Measurements from ENCODE around the gene GPX1.
A peak's percentile ranks its signal among the peaks of the same experiment; 100 is the strongest.
"Not testable (repeated sequence)": the region's sequence is repeated elsewhere in the genome, so short reads cannot be mapped to it uniquely, and the experiment has no call there.

GPX1 gene

GRCh38 chr3:49339941-49340800, 18.0 kb downstream of the GPX1 start, which contains the start of gene USP4:
Gene USP4 (minus strand): TSS chr3:49340053. CDS start chr3:49340024, 29 bp downstream.
- peak within 1 kb of the TSS; percentile 66 for H3K4me3 ChIP-seq (ENCODE audit: extremely low read depth, insufficient read depth, low read length, poor library complexity, severe bottlenecking)
- peaks cover 20% of the 10 kb centered on the region for H3K36me3 ChIP-seq (ENCODE audit: control insufficient read depth, insufficient read depth, low read length)
- peaks cover 10% of the 10 kb centered on the region for H3K4me1 ChIP-seq (ENCODE audit: control insufficient read depth, insufficient read depth, low read length, poor library complexity, severe bottlenecking)
- 2 to 3% methylated on average over 50 to 63 of the region's 70 CpGs for WGBS, 2 experiments (ENCODE audit: insufficient coverage in 2 of 2)
- H3K27ac ChIP-seq (ENCODE audit: low read depth, low read length, severe bottlenecking) = peak within 1 kb of the TSS; percentile 78
- H3K9me3 ChIP-seq (ENCODE audit: control insufficient read depth, low read length) = no peaks in the 10 kb centered on the region

GRCh38 chr3:49339581-49339940, 18.6 kb downstream of the GPX1 start:
- H3K36me3 ChIP-seq (ENCODE audit: control insufficient read depth, insufficient read depth, low read length) = peaks cover 26% of the 10 kb centered on the region
- peak overlapping the region; percentile 78 for H3K27ac ChIP-seq (ENCODE audit: low read depth, low read length, severe bottlenecking)
- H3K9me3 ChIP-seq (ENCODE audit: control insufficient read depth, low read length) = no peaks in the 10 kb centered on the region
- H3K4me3 ChIP-seq (ENCODE audit: extremely low read depth, insufficient read depth, low read length, poor library complexity, severe bottlenecking) = peak overlapping the region; percentile 66
- peaks cover 7% of the 10 kb centered on the region for H3K4me1 ChIP-seq (ENCODE audit: control insufficient read depth, insufficient read depth, low read length, poor library complexity, severe bottlenecking)
- 8 to 9% methylated on average over 10 to 12 of the region's 17 CpGs for WGBS, 2 experiments (ENCODE audit: insufficient coverage in 2 of 2)

DNA sequence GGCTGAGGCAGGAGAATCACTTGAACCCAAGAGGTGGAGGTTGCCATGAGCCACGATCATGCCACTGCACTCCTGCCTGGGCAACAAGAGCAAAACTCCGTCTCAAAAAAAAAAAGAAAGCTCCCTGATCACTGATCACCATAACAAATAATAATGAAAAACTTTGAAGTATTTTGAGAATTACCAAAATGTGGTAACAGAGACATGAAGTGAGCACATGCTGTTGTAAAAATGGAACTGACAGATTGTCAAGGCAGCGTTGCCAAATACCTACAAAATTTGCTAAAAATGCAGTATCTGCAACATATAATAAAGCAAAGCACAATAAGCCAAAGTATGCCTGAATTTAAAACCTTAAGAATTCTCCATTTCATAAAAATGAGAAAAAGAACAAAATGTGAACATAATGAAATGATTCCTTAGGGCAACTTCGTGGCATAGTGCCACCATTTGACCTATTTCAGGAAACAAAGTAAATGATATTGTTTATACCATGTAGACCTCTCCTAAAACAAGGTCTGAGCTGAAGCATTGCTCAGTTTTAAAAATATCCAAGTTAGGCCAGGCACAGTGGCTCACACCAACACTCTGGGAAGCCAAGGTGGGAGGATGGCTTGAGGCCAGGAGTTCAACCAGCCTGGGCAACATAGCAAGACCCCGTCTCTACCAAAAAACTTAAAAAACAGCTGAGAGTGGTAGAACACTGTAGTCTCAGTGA, 24.1 kb downstream of the GPX1 start:
- Histone ChIP-seq H3K4me1 (ENCODE audit: control insufficient read depth, insufficient read depth, low read length, poor library complexity, severe bottlenecking) (no peaks in the 10 kb centered on the region), H3K36me3 (ENCODE audit: control insufficient read depth, insufficient read depth, low read length) (peaks cover 77% of the 10 kb centered on the region)
- 90 to 100% methylated on average over 1 to 2 of the region's 5 CpGs for WGBS, 2 experiments (ENCODE audit: insufficient coverage in 2 of 2)

GRCh38 chr3:49333091-49333490, 25.1 kb downstream of the GPX1 start:
- WGBS, 2 experiments (ENCODE audit: insufficient coverage in 2 of 2) = 93% methylated on average over 2 of the region's 3 CpGs; no CpG with 5 or more reads in 1 of the 2 experiments
- peaks cover 81% of the 10 kb centered on the region for H3K36me3 ChIP-seq (ENCODE audit: control insufficient read depth, insufficient read depth, low read length)

More for the DNA sequence above, 24.1 kb downstream of the GPX1 start:
- no peak overlapping the region for H3K27ac ChIP-seq (ENCODE audit: low read depth, low read length, severe bottlenecking)
- H3K4me3 ChIP-seq (ENCODE audit: extremely low read depth, insufficient read depth, low read length, poor library complexity, severe bottlenecking) = no peak overlapping the region
- no peaks in the 10 kb centered on the region for H3K9me3 ChIP-seq (ENCODE audit: control insufficient read depth, low read length)

GRCh38 chr3:49329186-49329585, 29.0 kb downstream of the GPX1 start:
- Histone ChIP-seq H3K9me3 (ENCODE audit: control insufficient read depth, low read length) (no peaks in the 10 kb centered on the region), H3K27ac (ENCODE audit: low read depth, low read length, severe bottlenecking) (no peak overlapping the region), H3K4me1 (ENCODE audit: control insufficient read depth, insufficient read depth, low read length, poor library complexity, severe bottlenecking) (no peaks in the 10 kb centered on the region), H3K36me3 (ENCODE audit: control insufficient read depth, insufficient read depth, low read length) (peaks cover 88% of the 10 kb centered on the region), H3K4me3 (ENCODE audit: extremely low read depth, insufficient read depth, low read length, poor library complexity, severe bottlenecking) (no peak overlapping the region)
- 80 to 90% methylated on average over 2 to 3 of the region's 4 CpGs for WGBS, 2 experiments (ENCODE audit: insufficient coverage in 2 of 2)

More at GRCh38 chr3:49333091-49333490, 25.1 kb downstream of the GPX1 start:
- Histone ChIP-seq H3K9me3 (ENCODE audit: control insufficient read depth, low read length) (no peaks in the 10 kb centered on the region), H3K4me1 (ENCODE audit: control insufficient read depth, insufficient read depth, low read length, poor library complexity, severe bottlenecking) (no peaks in the 10 kb centered on the region), H3K4me3 (ENCODE audit: extremely low read depth, insufficient read depth, low read length, poor library complexity, severe bottlenecking) (no peak overlapping the region), H3K27ac (ENCODE audit: low read depth, low read length, severe bottlenecking) (no peak overlapping the region)

GRCh38 chr3:49328350-49328749, 29.8 kb downstream of the GPX1 start:
- H3K4me1 ChIP-seq (ENCODE audit: control insufficient read depth, insufficient read depth, low read length, poor library complexity, severe bottlenecking); H3K4me3 ChIP-seq (ENCODE audit: extremely low read depth, insufficient read depth, low read length, poor library complexity, severe bottlenecking); H3K9me3 ChIP-seq (ENCODE audit: control insufficient read depth, low read length); H3K27ac ChIP-seq (ENCODE audit: low read depth, low read length, severe bottlenecking): not testable (repeated sequence)
- peaks cover 88% of the 10 kb centered on the region for H3K36me3 ChIP-seq (ENCODE audit: control insufficient read depth, insufficient read depth, low read length)
- WGBS, 2 experiments (ENCODE audit: insufficient coverage in 2 of 2) = 90 to 100% methylated on average over 2 of the region's 2 CpGs

- Histone ChIP-seq H3K4me1 (ENCODE audit: control insufficient read depth, insufficient read depth, low read length, poor library complexity, severe bottlenecking) (no peaks in the 10 kb centered on the region), H3K4me3 (ENCODE audit: extremely low read depth, insufficient read depth, low read length, poor library complexity, severe bottlenecking) (no peak overlapping the region), H3K27ac (ENCODE audit: low read depth, low read length, severe bottlenecking) (no peak overlapping the region), H3K36me3 (ENCODE audit: control insufficient read depth, insufficient read depth, low read length) (peaks cover 88% of the 10 kb centered on the region), H3K9me3 (ENCODE audit: control insufficient read depth, low read length) (no peaks in the 10 kb centered on the region)
- whole genome bisulfite sequencing, 2 experiments (ENCODE audit: insufficient coverage in 2 of 2) = 91 to 95% methylated on average over 5 to 7 of the region's 7 CpGs
These were observed 30.7 kb downstream of the GPX1 start for GRCh38 chr3:49327485-49327884.

DNA sequence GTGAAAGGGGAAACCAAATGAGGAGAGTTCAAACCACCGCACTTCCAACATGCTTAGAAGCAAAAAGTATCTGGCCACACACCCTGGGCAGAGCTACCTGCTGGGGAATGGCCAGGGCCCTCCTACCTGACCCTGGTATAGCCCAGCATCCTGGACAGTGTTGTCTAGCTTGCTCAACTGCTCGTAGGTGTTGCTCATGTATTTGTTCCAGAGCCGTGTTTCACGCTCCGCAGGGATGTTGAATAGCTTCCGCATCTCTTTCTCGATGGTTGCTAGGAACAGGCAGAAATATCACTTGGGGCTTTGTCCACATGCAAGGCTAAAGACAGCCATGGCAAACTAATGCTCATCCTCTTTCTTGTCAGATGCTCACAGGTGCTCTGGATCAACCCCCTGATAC, 33.4 kb downstream of the GPX1 start:
- Histone ChIP-seq H3K27ac (ENCODE audit: low read depth, low read length, severe bottlenecking) (no peak overlapping the region), H3K9me3 (ENCODE audit: control insufficient read depth, low read length) (no peaks in the 10 kb centered on the region), H3K4me3 (ENCODE audit: extremely low read depth, insufficient read depth, low read length, poor library complexity, severe bottlenecking) (no peak overlapping the region), H3K4me1 (ENCODE audit: control insufficient read depth, insufficient read depth, low read length, poor library complexity, severe bottlenecking) (no peaks in the 10 kb centered on the region), H3K36me3 (ENCODE audit: control insufficient read depth, insufficient read depth, low read length) (peaks cover 92% of the 10 kb centered on the region)
- WGBS, 2 experiments (ENCODE audit: insufficient coverage in 2 of 2) = 95% methylated on average over 5 to 6 of the region's 7 CpGs

- 94 to 99% methylated on average over 12 to 15 of the region's 16 CpGs for WGBS, 2 experiments (ENCODE audit: insufficient coverage in 2 of 2)
- Histone ChIP-seq H3K27ac (ENCODE audit: low read depth, low read length, severe bottlenecking) (no peak overlapping the region), H3K4me1 (ENCODE audit: control insufficient read depth, insufficient read depth, low read length, poor library complexity, severe bottlenecking) (no peaks in the 10 kb centered on the region), H3K36me3 (ENCODE audit: control insufficient read depth, insufficient read depth, low read length) (peaks cover 76% of the 10 kb centered on the region), H3K4me3 (ENCODE audit: extremely low read depth, insufficient read depth, low read length, poor library complexity, severe bottlenecking) (no peak overlapping the region), H3K9me3 (ENCODE audit: control insufficient read depth, low read length) (no peaks in the 10 kb centered on the region)
These were observed 41.3 kb downstream of the GPX1 start for GRCh38 chr3:49316696-49317457.

GRCh38 chr3:49313896-49314688, 44.1 kb downstream of the GPX1 start:
- Histone ChIP-seq H3K4me3 (ENCODE audit: extremely low read depth, insufficient read depth, low read length, poor library complexity, severe bottlenecking) (no peak overlapping the region), H3K27ac (ENCODE audit: low read depth, low read length, severe bottlenecking) (no peak overlapping the region), H3K36me3 (ENCODE audit: control insufficient read depth, insufficient read depth, low read length) (peaks cover 77% of the 10 kb centered on the region), H3K4me1 (ENCODE audit: control insufficient read depth, insufficient read depth, low read length, poor library complexity, severe bottlenecking) (no peaks in the 10 kb centered on the region), H3K9me3 (ENCODE audit: control insufficient read depth, low read length) (no peaks in the 10 kb centered on the region)
- no CpG with 5 or more reads among the region's 1 CpG for WGBS, 2 experiments (ENCODE audit: insufficient coverage in 2 of 2)
